HG03342 (cell line): ENCODE results near the gene ZCCHC2.

Experiments used
- ATAC-seq: cut with Tn5 transposase; IDR thresholded peaks from one replicate; pipeline ENCODE4 v1.9.1; 2021; ENCODE audit warnings: mild to moderate bottlenecking, moderate library complexity; ENCODE audit not compliant: unreplicated experiment

Gene ZCCHC2

DNA sequence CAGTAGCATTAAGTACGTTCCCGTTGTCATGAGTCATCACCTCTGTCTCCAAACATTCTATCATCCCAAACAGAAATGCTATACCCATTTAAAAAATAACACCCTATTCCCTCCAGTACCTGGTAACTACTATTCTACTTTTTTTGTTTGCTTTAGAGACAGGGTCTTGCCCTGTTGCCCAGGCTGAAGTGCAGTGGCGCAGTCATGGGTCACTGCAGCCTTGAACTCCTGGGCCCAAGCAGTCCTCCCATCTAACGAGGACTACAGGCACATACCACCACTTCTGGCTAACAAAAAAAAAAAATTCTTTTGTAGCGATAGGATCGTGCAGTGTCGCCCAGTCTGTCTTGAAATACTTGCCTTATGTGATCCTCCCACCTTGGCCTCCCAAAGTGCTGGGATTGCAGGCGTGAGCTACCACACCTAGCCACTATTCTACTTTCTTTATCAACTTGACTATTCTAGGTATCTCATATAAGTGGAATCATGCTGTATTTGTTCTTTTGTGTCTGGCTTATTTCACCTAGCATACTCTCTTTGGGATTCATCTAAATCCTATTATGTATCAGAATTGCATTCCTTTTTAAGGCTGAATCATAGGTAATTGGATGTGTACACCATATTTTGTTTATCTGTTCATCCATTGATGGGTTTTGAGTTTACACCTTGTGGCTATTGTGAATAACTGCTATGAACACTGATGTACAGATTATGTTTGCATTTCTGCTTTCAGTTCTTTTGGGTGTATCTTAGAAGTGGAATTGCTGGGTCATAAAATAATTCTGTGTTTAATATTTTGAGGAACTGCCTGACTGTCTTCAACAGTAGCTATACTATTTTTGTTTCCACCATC is 14.4 kb downstream of the ZCCHC2 start:
- no peak for ATAC-seq

DNA sequence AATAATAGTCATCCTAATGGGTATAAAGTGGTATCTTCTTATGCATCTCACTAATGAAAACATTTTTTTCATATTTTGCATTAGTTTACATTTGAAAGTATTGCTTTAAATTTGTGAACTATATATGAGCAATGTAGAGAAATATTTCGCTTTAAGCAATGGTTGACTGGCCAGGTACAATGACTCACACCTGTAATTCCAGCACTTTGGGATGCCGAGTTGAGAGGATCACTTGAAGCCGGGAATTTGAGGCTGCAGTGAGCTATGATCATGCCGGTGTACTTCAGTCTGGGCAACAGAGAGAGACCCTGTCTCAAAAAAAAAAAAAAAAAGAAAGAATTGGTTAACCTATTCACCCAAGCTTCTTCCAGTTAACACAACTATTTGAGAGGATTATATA is 15.1 kb downstream of the ZCCHC2 start:
- no peak for ATAC-seq

DNA sequence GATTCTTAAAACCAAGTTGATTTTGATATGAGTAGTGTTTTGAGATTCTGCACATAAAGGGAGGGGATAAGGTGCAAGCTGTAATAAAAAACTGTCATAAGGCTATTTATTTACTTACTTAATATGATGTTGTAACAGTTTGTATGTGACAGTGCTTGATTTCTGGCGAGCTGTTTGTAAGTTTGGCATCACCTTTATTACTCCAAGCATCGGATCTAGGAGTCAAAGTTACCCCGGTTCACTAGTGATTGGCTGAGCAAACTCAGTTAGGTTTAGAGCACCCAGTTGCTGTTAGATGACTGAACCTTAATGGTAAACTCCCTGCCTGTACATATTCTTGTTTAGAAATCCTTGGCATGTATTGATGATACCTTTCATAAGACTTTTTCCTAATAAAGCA is 16.1 kb downstream of the ZCCHC2 start:
- ATAC-seq = no peak

DNA sequence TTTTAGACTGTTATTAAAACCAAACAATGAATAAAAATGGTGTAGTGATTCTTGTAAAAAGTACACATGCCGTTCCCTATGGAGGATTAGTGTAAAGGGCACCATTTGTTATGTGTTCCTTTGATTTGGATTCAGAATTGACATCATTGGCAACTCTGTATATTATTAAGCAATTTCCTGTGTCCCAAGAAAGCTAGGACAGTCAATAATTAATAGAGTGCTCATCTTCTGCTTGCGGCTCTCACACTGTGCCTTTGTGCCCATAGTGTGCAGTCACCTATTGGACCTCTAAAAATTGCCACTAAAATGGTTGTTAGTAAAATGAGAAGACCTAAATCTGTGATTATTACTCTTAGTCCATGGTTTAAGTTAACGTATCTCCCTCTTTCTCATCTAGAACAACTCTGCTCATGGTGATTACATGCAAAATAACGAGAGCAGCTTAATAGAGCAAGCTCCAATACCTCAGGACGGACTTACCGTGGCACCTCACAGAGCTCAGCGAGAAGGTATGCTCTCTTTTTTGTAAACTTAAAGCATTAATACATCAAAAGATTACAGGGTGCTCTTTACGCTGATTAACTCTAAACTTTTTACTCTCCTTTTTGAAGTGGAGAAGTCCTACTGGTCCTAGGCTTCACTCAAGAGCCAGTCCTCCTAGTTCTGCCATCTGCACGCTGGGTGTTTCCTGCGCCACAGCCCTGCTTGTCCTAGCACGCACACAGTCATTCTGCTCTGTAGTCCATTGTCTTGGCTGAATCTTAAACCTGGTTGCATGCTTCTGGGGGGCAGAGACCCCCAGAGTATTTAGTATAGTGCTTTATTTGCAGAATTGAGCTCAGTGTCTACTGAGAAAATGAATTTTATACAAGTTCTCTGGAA is 16.7 kb downstream of the ZCCHC2 start:
- no peak for ATAC-seq

DNA sequence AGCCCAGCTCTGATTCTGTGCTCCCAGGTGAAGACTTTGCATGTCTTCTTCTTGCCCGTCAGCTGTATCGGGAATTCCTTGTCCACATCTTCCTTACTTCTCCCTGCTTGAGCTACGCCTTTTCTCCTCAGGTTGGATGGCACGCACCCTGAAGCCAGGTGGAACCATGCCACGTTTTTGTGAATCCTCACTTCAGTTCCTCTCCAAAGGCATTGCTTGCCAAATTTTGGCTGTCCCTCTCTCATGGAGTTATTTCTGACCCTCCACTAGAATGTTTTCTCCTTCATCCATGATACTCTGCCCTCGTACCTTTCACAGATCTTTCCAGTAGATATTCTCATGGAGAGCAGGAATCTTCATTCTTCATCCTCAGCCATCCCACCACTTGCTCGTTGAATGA is 20.2 kb downstream of the ZCCHC2 start:
- no peak for ATAC-seq

DNA sequence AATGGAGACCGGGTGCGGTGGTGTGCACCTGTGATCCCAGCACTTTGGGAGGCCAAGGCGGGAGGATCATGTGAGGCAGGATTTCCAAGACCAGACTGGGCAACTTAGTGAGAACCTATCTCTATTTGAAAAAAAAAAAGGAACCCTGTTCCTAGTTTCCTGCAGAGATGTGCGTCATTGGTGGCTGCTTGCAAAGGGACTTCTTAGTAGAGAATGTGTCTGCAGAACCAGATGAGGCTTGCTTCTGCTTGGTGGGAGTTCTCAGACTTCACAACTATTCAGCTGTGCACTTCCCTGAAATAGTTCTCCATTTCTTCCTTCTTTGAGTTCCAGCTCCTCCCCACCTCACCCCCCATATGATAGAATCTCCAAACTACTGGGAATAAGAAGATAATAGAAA is 22.3 kb downstream of the ZCCHC2 start:
- no peak for ATAC-seq

DNA sequence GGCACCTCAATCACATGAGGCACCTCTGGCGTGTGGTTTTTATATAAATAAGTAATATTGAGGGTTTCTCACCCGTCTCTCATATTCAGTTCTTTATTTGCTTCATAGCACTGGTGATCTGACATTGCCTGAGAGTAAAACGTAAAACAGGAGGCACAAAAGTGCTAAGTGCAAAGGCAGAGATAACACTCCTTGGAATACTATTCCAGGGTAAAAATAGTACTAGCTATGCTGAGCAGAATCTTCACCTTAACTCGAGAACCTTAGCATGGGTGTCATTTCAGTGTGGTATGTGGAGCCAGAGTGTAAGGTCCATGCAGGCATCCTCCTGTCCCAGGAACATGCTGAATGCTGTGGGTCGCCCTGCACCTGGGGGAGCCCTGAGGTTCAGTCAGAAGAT is 26.9 kb downstream of the ZCCHC2 start:
- ATAC-seq = no peak

DNA sequence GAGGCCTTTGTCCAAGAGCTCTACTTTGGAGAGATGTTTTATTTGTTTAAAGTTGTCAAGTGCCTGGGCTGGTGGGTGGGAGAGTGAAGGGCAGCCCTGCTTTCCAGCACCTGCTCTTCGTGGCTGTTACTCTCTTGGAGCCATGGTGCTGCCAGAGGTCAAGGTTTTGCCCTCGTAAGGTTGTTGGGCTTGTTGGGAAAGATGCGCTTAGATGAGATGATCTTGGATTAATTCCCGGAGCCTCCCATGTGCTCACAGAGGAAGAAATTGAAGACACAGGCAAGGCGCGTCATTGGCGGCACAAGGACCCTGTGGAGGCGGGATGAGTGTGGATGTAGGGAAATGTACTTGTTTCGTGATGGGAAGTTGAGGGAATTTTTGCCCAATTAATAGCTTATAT is 27.9 kb downstream of the ZCCHC2 start:
- no peak for ATAC-seq

DNA sequence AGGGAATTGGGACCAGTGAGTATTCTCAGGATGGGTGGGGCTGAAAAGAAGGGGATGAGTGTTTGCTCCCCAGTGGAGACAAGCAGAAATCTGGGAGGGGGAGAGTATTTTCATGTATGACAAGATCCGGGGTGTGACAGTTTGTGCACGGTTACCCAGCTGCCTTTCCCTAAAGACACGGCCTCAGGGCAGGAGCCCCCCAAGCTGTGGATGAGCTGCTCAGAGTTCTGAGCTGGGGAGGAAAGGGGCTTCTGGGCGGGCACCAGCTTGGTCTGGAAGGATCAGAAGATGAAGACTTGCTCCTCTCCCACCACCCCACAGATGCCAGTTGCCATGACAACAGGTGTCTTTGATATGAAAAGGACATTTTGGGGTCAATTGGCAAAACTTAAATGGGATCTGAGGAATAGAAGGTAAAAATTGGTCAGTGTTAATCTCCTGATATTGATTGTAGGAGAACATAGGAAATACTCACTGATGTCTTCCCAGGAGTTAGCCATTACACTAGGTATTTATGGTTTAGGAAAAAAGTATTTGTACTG is 29.2 kb downstream of the ZCCHC2 start:
- ATAC-seq = no peak

DNA sequence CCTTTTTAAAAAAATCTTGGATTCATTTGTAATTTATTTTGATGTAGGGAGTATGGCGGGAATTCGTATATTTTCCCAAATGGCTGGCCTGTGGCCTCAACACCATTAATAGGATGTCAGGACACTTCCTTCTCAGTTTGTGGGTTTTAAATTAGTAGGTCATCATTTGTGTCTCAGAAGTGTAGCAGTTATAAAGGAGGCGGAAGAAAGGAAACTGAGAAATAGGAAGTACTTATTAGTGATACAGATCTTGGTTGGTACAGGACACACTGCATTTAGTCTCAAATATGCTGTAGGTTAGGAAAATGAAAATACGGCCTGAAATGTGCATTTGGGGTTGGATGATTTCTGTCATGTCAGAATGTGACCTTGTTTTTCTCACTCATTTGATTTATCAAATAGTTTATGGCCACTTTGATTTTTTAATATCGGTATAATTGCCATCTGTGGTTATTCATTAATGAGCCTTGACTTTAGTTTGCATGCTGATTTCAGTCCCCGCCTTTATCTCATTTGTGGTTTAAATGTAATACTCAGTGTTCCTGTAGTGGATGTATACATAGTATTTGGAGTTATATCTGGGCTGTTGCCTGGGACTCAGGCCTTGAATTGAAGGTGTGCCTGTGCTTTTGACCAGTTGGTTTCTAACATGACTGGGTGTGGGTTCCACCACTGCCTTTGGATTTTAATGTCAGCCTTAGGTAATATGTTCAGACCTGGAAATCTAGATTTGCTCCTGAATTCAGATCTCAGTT is 31.4 kb downstream of the ZCCHC2 start:
- no peak for ATAC-seq

DNA sequence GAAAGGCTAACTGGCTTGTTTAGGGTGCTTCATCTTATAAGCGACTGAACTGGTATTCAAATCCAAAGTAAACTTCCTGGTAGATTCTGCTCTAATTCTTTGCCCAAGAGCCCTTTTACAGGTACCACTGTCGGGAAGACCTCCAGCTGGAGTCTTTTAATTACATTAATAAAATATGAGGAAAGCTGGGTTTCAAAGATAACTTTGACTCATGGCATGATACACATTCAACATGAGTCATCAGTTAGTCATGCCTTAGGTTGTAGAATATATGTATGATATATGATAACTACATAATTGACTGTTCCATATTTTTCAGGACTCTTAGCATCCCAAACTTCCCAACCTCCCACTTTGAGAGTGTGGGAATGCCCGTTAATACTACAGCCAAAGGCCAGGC is 32.3 kb downstream of the ZCCHC2 start:
- no peak for ATAC-seq

DNA sequence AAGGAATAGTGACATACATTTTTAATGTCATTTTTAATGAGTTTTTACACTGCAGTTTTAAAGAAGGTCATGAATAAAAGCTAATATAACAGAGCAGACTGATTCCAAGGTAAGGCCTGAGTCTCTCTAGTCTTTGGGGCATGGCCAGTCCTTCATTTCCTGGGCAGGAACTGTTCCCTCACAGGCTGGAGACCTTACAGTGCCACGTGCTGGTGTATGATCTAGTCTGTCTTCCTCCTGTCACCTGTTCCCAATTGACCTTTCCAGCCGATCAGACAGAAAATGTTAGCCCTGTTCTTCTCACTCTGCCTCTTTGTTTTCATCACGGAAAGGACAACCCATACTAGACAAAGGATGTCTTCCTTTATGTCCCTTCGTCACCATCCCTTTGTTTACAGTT is 33.6 kb downstream of the ZCCHC2 start:
- no peak for ATAC-seq

DNA sequence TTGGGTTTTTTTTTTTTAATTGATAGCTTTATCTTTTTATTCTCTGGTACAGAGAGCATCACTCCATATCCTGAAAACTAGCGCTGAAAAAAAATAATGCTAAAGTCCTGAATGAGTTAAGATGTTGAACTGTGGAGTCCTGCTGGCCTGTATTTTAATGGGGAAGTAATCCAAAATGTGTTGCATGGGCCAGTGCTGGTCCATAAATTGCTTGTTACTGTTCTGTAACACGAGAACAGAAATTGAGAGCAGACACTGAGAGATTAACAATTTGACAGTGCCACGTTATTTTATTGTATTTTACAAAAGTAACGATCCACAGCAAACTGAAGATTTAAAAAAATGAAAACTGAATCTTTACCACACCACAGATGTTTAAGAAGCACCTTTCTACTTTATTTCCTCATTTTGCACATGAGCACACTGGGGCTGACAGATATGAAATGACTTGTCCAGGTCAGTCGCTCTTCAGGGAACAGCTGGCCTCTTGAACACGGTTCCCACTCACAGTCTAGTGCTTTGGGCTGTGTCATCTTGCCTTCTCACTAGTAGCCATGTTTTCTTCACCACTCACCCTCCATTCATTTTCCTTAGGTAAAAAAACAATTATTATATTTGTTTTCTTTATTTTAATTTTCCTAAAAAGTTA is 35.3 kb downstream of the ZCCHC2 start:
- no peak for ATAC-seq

DNA sequence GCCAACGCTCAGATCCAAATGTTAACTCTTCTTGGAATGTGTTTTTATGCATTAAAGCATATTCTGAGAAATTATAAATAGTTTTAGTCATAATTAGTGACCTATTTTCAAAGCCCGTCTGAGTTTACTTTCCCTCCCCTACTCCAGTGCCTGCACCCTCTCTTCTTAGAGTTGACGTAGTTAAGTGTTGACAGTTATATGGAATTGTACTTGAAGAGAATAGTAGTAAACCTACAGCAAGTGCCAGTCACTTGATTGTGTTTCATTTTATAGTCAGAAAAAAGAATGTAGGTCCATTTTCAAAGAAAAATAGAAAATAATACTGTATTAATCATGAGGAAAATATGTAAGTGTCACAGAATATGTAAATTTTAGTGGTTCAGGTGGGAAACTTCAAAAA is 41.2 kb downstream of the ZCCHC2 start:
- no peak for ATAC-seq

DNA sequence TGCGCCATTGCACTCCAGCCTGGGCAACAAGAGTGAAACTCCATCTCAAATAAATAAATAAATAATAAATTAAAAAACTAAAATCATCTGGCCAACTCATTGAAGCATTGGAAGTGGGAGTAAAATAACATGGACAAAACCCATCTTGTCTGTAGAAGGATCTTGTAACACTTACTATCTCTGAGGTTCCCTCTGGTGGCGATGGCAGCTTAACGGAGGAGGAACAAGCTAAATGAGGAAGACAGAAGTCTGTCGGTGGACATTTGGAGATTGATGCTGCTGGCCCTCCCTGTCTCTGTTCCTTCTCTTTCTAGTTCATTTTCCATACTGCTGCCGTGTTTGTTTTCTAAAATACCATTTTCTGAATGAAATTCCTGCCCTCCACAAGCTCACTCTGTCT is 43.4 kb downstream of the ZCCHC2 start:
- ATAC-seq = no peak

DNA sequence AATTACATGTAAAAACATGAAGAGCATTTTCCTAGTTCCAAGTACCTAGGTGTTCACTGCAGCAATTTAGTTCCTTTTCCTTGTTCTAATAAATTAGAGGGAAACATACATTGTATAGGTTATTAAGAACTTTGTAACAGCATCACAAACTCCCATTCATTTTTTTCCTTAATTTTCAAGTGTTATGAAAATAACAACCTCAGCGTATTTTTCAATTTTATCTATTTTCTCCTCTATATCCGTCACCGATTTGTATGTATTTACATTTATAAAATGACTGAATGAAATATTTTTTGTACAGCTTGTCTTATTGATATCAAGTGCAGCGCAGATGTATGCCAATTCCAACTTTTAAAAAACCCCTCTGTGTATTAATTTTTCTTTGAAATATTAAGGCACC is 44.0 kb downstream of the ZCCHC2 start:
- no peak for ATAC-seq

DNA sequence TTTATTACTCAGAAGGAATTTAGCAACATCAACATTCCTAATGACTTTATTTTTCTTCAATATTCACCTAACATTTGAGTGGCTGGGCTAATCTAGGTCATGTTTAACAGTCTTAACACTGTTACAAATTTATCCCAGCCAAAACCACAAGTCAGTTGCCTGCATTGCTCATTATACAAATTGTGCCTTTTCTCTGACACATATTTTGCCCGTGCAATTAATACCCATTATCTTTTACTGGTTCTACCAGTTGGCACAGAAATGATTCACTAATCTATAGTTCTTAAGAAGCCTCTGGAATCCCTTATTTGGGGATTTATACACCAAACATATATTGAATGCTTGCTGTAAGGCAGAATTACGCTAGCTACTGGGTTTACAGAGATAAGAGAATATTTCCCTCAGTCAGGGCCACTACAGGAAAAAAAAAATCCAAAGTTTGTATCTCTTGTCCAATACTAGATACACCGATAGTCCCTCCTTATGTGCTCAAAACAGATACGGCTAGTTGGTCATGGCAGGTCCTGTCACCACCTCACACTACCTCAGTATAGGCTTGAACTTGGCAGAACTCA is 46.3 kb downstream of the ZCCHC2 start:
- no peak for ATAC-seq

DNA sequence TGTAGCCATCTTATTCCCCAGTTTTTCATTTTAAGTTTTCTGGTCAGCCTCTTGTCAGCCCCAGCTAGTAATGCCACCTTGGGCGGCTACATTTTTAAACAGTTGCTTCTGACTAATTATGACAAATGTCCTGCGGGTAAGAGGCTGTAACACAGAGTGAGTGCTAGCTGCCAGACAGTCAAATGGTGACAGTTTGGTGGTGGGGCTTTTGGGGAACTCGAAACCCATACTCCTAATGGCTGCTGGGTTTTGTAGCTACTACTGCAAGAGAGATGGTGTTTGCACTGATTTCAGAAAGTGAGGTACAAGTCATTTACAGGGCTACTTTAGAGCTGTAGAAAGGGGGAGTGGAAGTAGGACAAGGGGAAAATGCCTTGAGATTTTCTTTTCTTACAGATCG is 48.2 kb downstream of the ZCCHC2 start:
- ATAC-seq = no peak

DNA sequence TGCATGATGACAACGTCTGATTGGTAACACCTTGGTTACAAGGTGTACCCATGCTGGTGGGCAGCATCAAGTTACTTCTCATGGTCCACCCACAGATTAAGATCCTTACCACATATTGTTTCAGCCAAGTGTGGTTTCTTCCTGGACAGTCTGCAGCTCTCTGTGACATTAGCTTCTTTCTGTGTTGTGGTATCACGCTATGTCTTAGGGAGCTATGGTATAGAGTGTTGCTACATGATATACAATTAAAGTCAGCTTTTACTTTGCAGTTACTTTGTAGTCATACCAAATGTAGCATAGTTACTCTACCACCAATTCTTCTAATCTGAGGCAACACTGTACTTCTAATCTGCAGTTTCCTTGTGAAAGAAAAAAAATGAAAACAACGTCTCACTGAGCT is 48.8 kb downstream of the ZCCHC2 start:
- ATAC-seq = no peak

DNA sequence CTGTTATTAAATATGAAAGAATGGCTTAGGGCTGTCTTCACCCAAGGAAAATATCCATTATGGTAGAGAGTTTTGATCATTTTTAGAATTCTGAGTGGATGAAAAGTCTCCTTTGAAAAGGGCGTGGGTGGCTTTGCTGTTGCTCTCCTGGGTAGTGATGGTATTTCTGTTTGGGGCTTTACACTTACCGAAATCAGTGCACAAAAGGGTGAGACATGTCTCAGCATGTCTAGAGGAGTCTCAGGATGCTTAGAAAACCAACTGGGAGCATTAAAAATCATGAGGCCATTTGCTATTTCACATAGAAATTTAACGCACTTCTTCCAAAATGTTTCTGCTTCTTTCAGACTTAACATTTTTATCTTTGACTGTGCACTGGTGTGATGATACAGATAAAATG is 49.6 kb downstream of the ZCCHC2 start:
- ATAC-seq = no peak
